ENCODE measurements around the gene NR5A2. TPM values are rescaled to one million over a fixed set of nuclear protein-coding genes. Genes with fewer than 3 reads are reported as not detected.

NR5A2 gene
- total RNA-seq, 1 experiment from 2014 or later = 4.7 TPM

DNA sequence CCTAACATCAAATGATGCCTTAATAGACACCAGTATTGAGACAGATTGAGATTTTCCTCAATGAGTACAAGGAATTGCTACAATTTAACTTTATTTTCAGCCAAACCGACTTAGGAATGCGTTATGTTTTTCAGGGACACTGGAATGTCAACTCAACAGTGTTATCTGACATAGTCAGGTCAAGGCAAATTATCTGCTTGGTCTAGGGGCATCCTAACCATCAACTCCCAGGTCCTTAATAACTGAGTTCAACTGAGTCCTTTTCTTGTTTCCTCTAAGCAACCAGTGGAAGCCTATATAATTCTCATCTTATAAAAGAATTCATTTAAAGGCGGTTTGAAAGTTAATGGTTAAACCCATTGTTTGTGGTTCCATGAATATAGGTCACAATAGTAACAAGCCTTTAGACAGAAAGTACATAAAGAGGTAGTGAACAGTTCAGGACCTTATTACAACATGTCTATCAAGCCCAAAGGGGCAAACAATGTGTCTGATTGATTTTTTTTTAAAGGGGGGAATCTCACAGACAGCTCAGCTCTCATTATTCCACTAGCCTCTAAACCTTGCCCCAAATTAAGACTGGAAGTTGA, 32.3 kb upstream of the NR5A2 start:
- no peak for DNase-seq
- Histone ChIP-seq H4K91ac (ENCODE audit: insufficient read length, low read depth, low read length) (no peak overlapping the region), H3K79me1 (ENCODE audit: insufficient read depth, low read depth, low read length, poor library complexity, severe bottlenecking) (no peaks in the 10 kb centered on the region), H4K20me1 (ENCODE audit: control insufficient read depth, insufficient read depth, insufficient read length) (no peaks in the 10 kb centered on the region), H3T11ph (ENCODE audit: low read length) (no peak overlapping the region), H3K79me2 (ENCODE audit: insufficient read depth, low read length) (no peaks in the 10 kb centered on the region), H3K23me2 (ENCODE audit: insufficient read length, low read depth, low read length, poor library complexity, severe bottlenecking) (no peaks in the 10 kb centered on the region), H3K27me3 (ENCODE audit: insufficient read depth, low read length) (no peaks in the 10 kb centered on the region), H3K27ac (ENCODE audit: insufficient read length, low read depth, low read length) (no peak overlapping the region), H2AFZ (ENCODE audit: low read length) (no peak overlapping the region), H3K14ac (ENCODE audit: insufficient read depth, low read length) (no peak overlapping the region), H3K4me2 (ENCODE audit: insufficient read depth, insufficient read length, low read length) (no peak overlapping the region), H2BK20ac (ENCODE audit: low read depth, low read length, poor library complexity, severe bottlenecking) (no peak overlapping the region), H2BK12ac (ENCODE audit: insufficient read length, low read depth, low read length) (no peak overlapping the region), H2AK5ac (ENCODE audit: insufficient read length, low read length) (no peak overlapping the region), H2BK120ac (ENCODE audit: low read depth, low read length, poor library complexity, severe bottlenecking) (no peak overlapping the region), H3K4me1 (ENCODE audit: insufficient read depth, low read length) (no peaks in the 10 kb centered on the region), H3K9me3 (ENCODE audit: control insufficient read depth, low read depth, low read length) (no peaks in the 10 kb centered on the region), H3K56ac (ENCODE audit: insufficient read length, low read depth, low read length) (no peak overlapping the region), H3K4ac (ENCODE audit: low read depth, low read length) (no peak overlapping the region), H2BK15ac (ENCODE audit: low read depth, low read length) (no peak overlapping the region), H3K9ac (ENCODE audit: extremely low read depth, insufficient read length, low read length) (no peak overlapping the region), H4K5ac (ENCODE audit: insufficient read length, low read depth, low read length) (no peak overlapping the region), H2BK5ac (ENCODE audit: insufficient read length, low read length) (no peak overlapping the region), H4K8ac (replicated peaks; ENCODE audit: insufficient read length, low read depth, low read length) (no peak overlapping the region), H3K18ac (ENCODE audit: insufficient read length, low read depth, low read length) (no peak overlapping the region), H3K23ac (ENCODE audit: insufficient read length, low read depth, low read length) (no peak overlapping the region)
- H3K9me3 Mint-ChIP-seq = no peaks in the 10 kb centered on the region; a peak in 1 of 5 replicates
- no peaks in the 10 kb centered on the region; the same call in 1 of the 2 replicates for H3K27me3 Mint-ChIP-seq (ENCODE audit: low read depth)
- H3K27ac Mint-ChIP-seq = no peak overlapping the region
- TF ChIP-seq CTCF (conservative IDR thresholded peaks at IDR 0.05) = no peak
- H3K36me3 Mint-ChIP-seq (ENCODE audit: insufficient read depth in 1 of 3, low read depth in 3 of 3) = no peaks in the 10 kb centered on the region; a peak in 1 of 7 replicates
- no CpG with 5 or more reads among the region's 3 CpGs for WGBS (ENCODE audit: extremely low coverage, insufficient read length, low lambda C conversion rate)
- no peak overlapping the region for H3K4me3 Mint-ChIP-seq
- H3K4me1 Mint-ChIP-seq = no peaks in the 10 kb centered on the region

Measured in H9 (cell line).